IMR-90 (cell line): Measurements from ENCODE around the gene GNAI2. TPM values are rescaled to one million over a fixed set of nuclear protein-coding genes. Genes with fewer than 3 reads are reported as not detected.

Source experiments
- ATAC-seq: fragments of 200-7000 bp; cut with Tn5 transposase; 2 replicates; pipeline ENCODE4 v1.9.1; 2020; ENCODE audit warnings: low read depth, mild to moderate bottlenecking, moderate library complexity
- BruUV-seq: library from RNA; stranded (reverse); fragments of 400-500 nt; replicated peaks from 2 replicates; lab custom pipeline; 2021; lab: Mats Ljungman, UMichigan
- CTCF ChIA-PET: fragments of 300-600 bp; formaldehyde crosslinking; extraction: SDS; loops from one replicate; lab custom pipeline; 2021; ENCODE audit warnings: antibody characterized with exemption; lab: Yijun Ruan, JAX
- POLR2A ChIA-PET: fragments of 300-600 bp; sonication (Branson Sonifier 250); formaldehyde crosslinking; loops from one replicate; lab custom pipeline; 2022; ENCODE audit warnings: antibody characterized with exemption; ENCODE audit not compliant: unreplicated experiment; lab: Charles Lee
- DNase-seq: peaks from one replicate; pipeline ENCODE4 v3.0.0; 2013
- H2AFZ ChIP-seq: replicated peaks from 2 replicates; pipeline ENCODE3; 2013; ENCODE audit warnings: low read length, mild to moderate bottlenecking; ENCODE audit not compliant: poor library complexity
- H2AK5ac ChIP-seq: 2 replicates; pipeline ENCODE4 v1.6.1; 2013; ENCODE audit warnings: low read depth, low read length, inconsistent platforms
- H2AK9ac ChIP-seq: replicated peaks from 2 replicates; pipeline ENCODE3; 2013; ENCODE audit warnings: mild to moderate bottlenecking, low read depth, low read length, moderate library complexity; ENCODE audit not compliant: poor library complexity
- H2BK120ac ChIP-seq: 2 replicates; pipeline ENCODE4 v1.6.1; 2013; ENCODE audit warnings: low read depth, low read length, inconsistent platforms
- H2BK15ac ChIP-seq: 3 replicates; pipeline ENCODE4 v1.6.1; 2013; ENCODE audit warnings: low read depth, low read length, inconsistent platforms
- H2BK20ac ChIP-seq: 2 replicates; pipeline ENCODE4 v1.6.1; 2013; ENCODE audit warnings: low read depth, mild to moderate bottlenecking, inconsistent platforms, low read length, moderate library complexity
- H2BK5ac ChIP-seq: 2 replicates; pipeline ENCODE4 v1.6.1; 2013; ENCODE audit warnings: mild to moderate bottlenecking, low read depth, low read length, inconsistent platforms; ENCODE audit not compliant: poor library complexity, severe bottlenecking
- H3K14ac ChIP-seq: replicated peaks from 2 replicates; pipeline ENCODE4 v1.6.1; 2013; ENCODE audit warnings: low read depth, low read length, inconsistent platforms
- H3K18ac ChIP-seq: 2 replicates; pipeline ENCODE4 v1.6.1; 2013; ENCODE audit warnings: low read depth, low read length, control low read depth
- H3K23ac ChIP-seq: 2 replicates; pipeline ENCODE4 v1.6.1; 2013; ENCODE audit warnings: low read depth, low read length, inconsistent platforms
- H3K27ac ChIP-seq: 2 replicates; pipeline ENCODE4 v1.5.1; 2013; ENCODE audit warnings: mild to moderate bottlenecking, control low read depth, low read length; ENCODE audit not compliant: insufficient read depth
- H3K27me3 ChIP-seq: 2 replicates; pipeline ENCODE4 v1.6.1; 2013; ENCODE audit warnings: low read length; ENCODE audit not compliant: control insufficient read depth, insufficient read depth
- H3K36me3 ChIP-seq: 2 replicates; pipeline ENCODE4 v1.6.1; 2013; ENCODE audit warnings: low read length, mixed read lengths; ENCODE audit not compliant: control insufficient read depth, insufficient read depth
- H3K4ac ChIP-seq: 2 replicates; pipeline ENCODE4 v1.6.1; 2013; ENCODE audit warnings: low read depth, low read length, inconsistent platforms
- H3K4me1 ChIP-seq: 2 replicates; pipeline ENCODE4 v1.6.1; 2013; ENCODE audit warnings: low read length, mixed read lengths; ENCODE audit not compliant: control insufficient read depth, insufficient read depth
- H3K4me2 ChIP-seq: 2 replicates; pipeline ENCODE4 v1.6.1; 2013; ENCODE audit warnings: low read depth, mild to moderate bottlenecking, control low read depth, low read length, moderate library complexity
- H3K4me3 ChIP-seq: 2 replicates; pipeline ENCODE4 v1.5.1; 2013; ENCODE audit warnings: low read depth, mild to moderate bottlenecking, control low read depth, low read length, moderate library complexity; ENCODE audit not compliant: insufficient read depth
- H3K56ac ChIP-seq: 2 replicates; pipeline ENCODE4 v1.6.1; 2013; ENCODE audit warnings: low read length, inconsistent platforms; ENCODE audit not compliant: insufficient read depth; ENCODE audit errors: extremely low read depth
- H3K79me1 ChIP-seq, 2 experiments: 2 replicates each; pipeline ENCODE4 v1.6.1; 2013; ENCODE audit warnings: low read length in 2 of 2, inconsistent platforms in 1 of 2, low read depth in 1 of 2
- H3K9ac ChIP-seq: 2 replicates; pipeline ENCODE4 v1.6.1; 2013; ENCODE audit warnings: low read depth, low read length, control low read depth
- H3K9me1 ChIP-seq: 2 replicates; pipeline ENCODE4 v1.6.1; 2013; ENCODE audit warnings: low read length, inconsistent platforms; ENCODE audit not compliant: insufficient read depth
- H3K9me3 ChIP-seq: 2 replicates; pipeline ENCODE4 v1.6.1; 2013; ENCODE audit warnings: low read length; ENCODE audit not compliant: control insufficient read depth, insufficient read depth
- H4K20me1 ChIP-seq: 2 replicates; pipeline ENCODE4 v1.6.1; 2013; ENCODE audit warnings: low read length, inconsistent platforms; ENCODE audit not compliant: insufficient read depth
- H4K5ac ChIP-seq: 2 replicates; pipeline ENCODE4 v1.6.1; 2013; ENCODE audit warnings: mild to moderate bottlenecking, low read depth, low read length, control low read depth
- H4K8ac ChIP-seq, 2 experiments: 2 replicates each; pipeline ENCODE4 v1.6.1; 2013; ENCODE audit warnings: low read depth in 2 of 2, low read length in 2 of 2, control low read depth in 1 of 2, inconsistent platforms in 1 of 2
- H4K91ac ChIP-seq: 2 replicates; pipeline ENCODE4 v1.6.1; 2013; ENCODE audit warnings: low read depth, low read length, inconsistent platforms; ENCODE audit not compliant: insufficient read depth
- BHLHE40 ChIP-seq: fragments of 150-350 bp; IDR thresholded peaks from 2 replicates; pipeline ENCODE4 v1.6.1; 2016; ENCODE audit warnings: mild to moderate bottlenecking, low read depth, low read length
- CEBPB ChIP-seq: IDR thresholded peaks from 2 replicates; pipeline ENCODE4 v1.6.1; 2012; ENCODE audit warnings: low read depth, low read length, improper control_type of control experiment
- CHD1 ChIP-seq: IDR thresholded peaks from 2 replicates; pipeline ENCODE4 v1.6.1; 2012; ENCODE audit warnings: low read depth, low read length, improper control_type of control experiment
- ELK1 ChIP-seq: fragments of 150-350 bp; IDR thresholded peaks from 2 replicates; pipeline ENCODE4 v1.6.1; 2016; ENCODE audit warnings: low read depth, mild to moderate bottlenecking, low read length, moderate library complexity, borderline replicate concordance
- FOS ChIP-seq: fragments of 150-350 bp; IDR thresholded peaks from 2 replicates; pipeline ENCODE4 v1.6.1; 2016; ENCODE audit warnings: low read depth, low read length
- MAFK ChIP-seq: IDR thresholded peaks from 2 replicates; pipeline ENCODE4 v1.6.1; 2012; ENCODE audit warnings: low read depth, low read length, improper control_type of control experiment
- MAZ ChIP-seq: IDR thresholded peaks from 2 replicates; pipeline ENCODE4 v1.6.1; 2012; ENCODE audit warnings: low read depth, mild to moderate bottlenecking, low read length, improper control_type of control experiment, moderate library complexity, borderline replicate concordance
- NFE2L2 ChIP-seq: fragments of 150-350 bp; IDR thresholded peaks from 2 replicates; pipeline ENCODE4 v1.6.1; 2016; ENCODE audit warnings: low read depth, mild to moderate bottlenecking, low read length
- POLR2A ChIP-seq: IDR thresholded peaks from 2 replicates; pipeline ENCODE4 v1.6.1; 2012; ENCODE audit warnings: mild to moderate bottlenecking, low read depth, low read length
- RAD21 ChIP-seq: IDR thresholded peaks from 2 replicates; pipeline ENCODE4 v1.6.1; 2012; ENCODE audit warnings: low read length, improper control_type of control experiment
- RCOR1 ChIP-seq: IDR thresholded peaks from 2 replicates; pipeline ENCODE4 v1.6.1; 2012; ENCODE audit warnings: mild to moderate bottlenecking, low read length, improper control_type of control experiment; ENCODE audit not compliant: insufficient replicate concordance
- RFX5 ChIP-seq: IDR thresholded peaks from 2 replicates; pipeline ENCODE4 v1.8.0; 2012; ENCODE audit warnings: low read depth, mild to moderate bottlenecking, low read length, moderate library complexity
- SMC3 ChIP-seq: fragments of 150-350 bp; IDR thresholded peaks from 2 replicates; pipeline ENCODE4 v1.6.1; 2016; ENCODE audit warnings: low read depth, mild to moderate bottlenecking, antibody characterized with exemption, low read length, moderate library complexity
- USF2 ChIP-seq: fragments of 150-350 bp; IDR thresholded peaks from 2 replicates; pipeline ENCODE4 v1.6.1; 2017; ENCODE audit warnings: mild to moderate bottlenecking, antibody characterized with exemption, low read length, low read depth
- WGBS, 2 experiments: methylation state at CpG; one replicate each; pipeline versions ENCODE4 v1.1.5 to v1.1.7; 2013; ENCODE audit warnings: missing lambda C conversion rate in 2 of 2; ENCODE audit not compliant: insufficient read length in 1 of 2; ENCODE audit errors: extremely low coverage in 2 of 2; 5-methylcytosine and 5-hydroxymethylcytosine counted together
- dilution Hi-C: fragments of 300-500 bp; cut with HindIII; formaldehyde crosslinking; loops from one replicate; pipeline ENCODE4 v1.14.3; 2018; ENCODE audit warnings: low sequenced_read_pairs; ENCODE audit not compliant: unreplicated experiment
- in situ Hi-C: fragments of 300-500 bp; cut with MboI; formaldehyde crosslinking; loops from 3 replicates; pipeline ENCODE4 v1.14.3; 2019; ENCODE audit warnings: low sequenced_read_pairs, inconsistent platforms, mixed read lengths
- intact Hi-C: fragments of 100-400 bp; cut with micrococcal nuclease; formaldehyde crosslinking; loops from 2 replicates; pipeline ENCODE4 v1.10.0; 2022
- polyA plus RNA-seq, 3 experiments: library from polyadenylated mRNA; depleted of rRNA; stranded (reverse); fragments of >200 nt; gene quantifications; 2 replicates each; pipeline ENCODE4 v1.2.3, GENCODE V29; 2012; ENCODE audit warnings: low replicate concordance in 1 of 3
- total RNA-seq: library from RNA; depleted of rRNA; stranded (reverse); fragments of >200 nt; gene quantifications from 2 replicates; pipeline ENCODE4 v1.2.3, GENCODE V29; 2012

GNAI2 gene
- total and polyA plus RNA-seq, 2 of the 4 experiments (the other 2 are of a cell fraction): 867 to 1,079 TPM

- Histone ChIP-seq H2BK5ac (peak overlapping the region; percentile 80), H4K8ac (peak overlapping the region; percentile 48 to 89; a peak in 3 of 4 replicates), H3K27me3 (no peaks in the 10 kb centered on the region), H3K36me3 (no peaks in the 10 kb centered on the region; the same call in 1 of the 2 replicates), H2AK5ac (peak overlapping the region; percentile 82), H3K56ac (peak overlapping the region; percentile 58), H3K27ac (peak overlapping the region; percentile 90), H2BK20ac (peak overlapping the region; percentile 73), H4K5ac (peak overlapping the region; percentile 78), H3K4ac (peak overlapping the region; percentile 88), H3K4me3 (no peak overlapping the region), H3K18ac (peak overlapping the region; percentile 83), H3K79me1 (peaks cover 6 to 58% of the 10 kb centered on the region in 2 experiments; a peak in 3 of 4 replicates), H2BK120ac (peak overlapping the region; percentile 80), H2AK9ac (peak overlapping the region; percentile 86), H3K4me1 (peaks cover 58% of the 10 kb centered on the region), H2BK15ac (peak overlapping the region; percentile 67; the same call in 1 of the 3 replicates), H3K23ac (peak overlapping the region; percentile 61), H3K14ac (peak overlapping the region; percentile 79), H4K91ac (peak overlapping the region; percentile 83), H4K20me1 (no peaks in the 10 kb centered on the region), H3K9me1 (peaks cover 35% of the 10 kb centered on the region), H3K9ac (peak overlapping the region; percentile 44), H2AFZ (peak overlapping the region; percentile 63), H3K9me3 (no peaks in the 10 kb centered on the region), H3K4me2 (peak overlapping the region; percentile 45)
- in situ Hi-C loops (no loop called here), intact Hi-C loops (loop anchor here (5.0 kb wide), 1 partner anchor 59 kb away; the partner anchor contains the start of gene HYAL2), dilution Hi-C loops (no loop called here)
- CTCF ChIA-PET: interaction anchor here (1.0 to 1.7 kb wide), 2 partner anchors 17 to 38 kb away, joined by 5 to 7 read pairs; no protein-coding TSS in a partner anchor
- no peak for ATAC-seq
- 57% methylated on average over 1 of the region's 6 CpGs; no CpG with 5 or more reads in 1 of the 2 experiments for WGBS, 2 experiments
- no peak for DNase-seq
- POLR2A ChIA-PET: interaction anchor here (0.6 to 0.7 kb wide), 2 partner anchors 28 to 1993 kb away, joined by 3 to 4 read pairs; no protein-coding TSS in a partner anchor
- no TSS peak for BruUV-seq
- TF ChIP-seq RCOR1 (no peak), CEBPB (no peak), MAZ (no peak), NFE2L2 (no peak), SMC3 (no peak), USF2 (no peak), RFX5 (no peak), MAFK (no peak), RAD21 (no peak), FOS (no peak), BHLHE40 (no peak), ELK1 (no peak), CHD1 (no peak), POLR2A (no peak)
Measured at GRCh38 chr3:50263478-50264382, 27.7 kb downstream of the GNAI2 start.
